Stimulated activated CD8-positive, alpha-beta memory T cell treated with anti-CD3 and anti-CD28 coated beads, Interleukin-15, amount 100 ng/mL, for 48 hours (primary cell): ENCODE data around the gene PHKA1.
"Not testable (repeated sequence)": the region's sequence is repeated elsewhere in the genome, so short reads cannot be mapped to it uniquely, and the experiment has no call there.

Experiments
- DNase-seq, 2 donors: peaks; one replicate each; pipeline ENCODE4 v3.0.0-alpha.2; 2020; ENCODE audit warnings: low read depth in 2 of 2

PHKA1 gene

GRCh38 chrX:72666451-72666850 is 47.7 kb downstream of the PHKA1 start:
- DNase-seq = no peak

GRCh38 chrX:72663737-72664136 is 50.4 kb downstream of the PHKA1 start:
- no peak for DNase-seq

GRCh38 chrX:72662020-72662747 is 51.9 kb downstream of the PHKA1 start:
- DNase-seq = no peak

GRCh38 chrX:72659723-72660122 is 54.4 kb downstream of the PHKA1 start:
- no peak for DNase-seq

GRCh38 chrX:72652082-72652481 is 62.0 kb downstream of the PHKA1 start:
- DNase-seq = no peak

GRCh38 chrX:72644946-72645345 is 69.2 kb downstream of the PHKA1 start:
- no peak for DNase-seq

- no peak for DNase-seq
These were observed 72.5 kb downstream of the PHKA1 start for GRCh38 chrX:72641611-72642010.

GRCh38 chrX:72635930-72636329 is 78.2 kb downstream of the PHKA1 start:
- DNase-seq = no peak

- no peak for DNase-seq
These were observed 79.8 kb downstream of the PHKA1 start for GRCh38 chrX:72634331-72634730.

- no peak for DNase-seq
These were observed 83.9 kb downstream of the PHKA1 start for GRCh38 chrX:72630185-72630584.

GRCh38 chrX:72624194-72624593 is 89.9 kb downstream of the PHKA1 start:
- no peak for DNase-seq

GRCh38 chrX:72621625-72622485 is 92.3 kb downstream of the PHKA1 start:
- no peak for DNase-seq

- DNase-seq = no peak
These were observed 92.9 kb downstream of the PHKA1 start for GRCh38 chrX:72621163-72621562.

- peak; percentile 32 to 45 for DNase-seq
These were observed 93.5 kb downstream of the PHKA1 start for GRCh38 chrX:72620550-72621145.

GRCh38 chrX:72609313-72609712 is 104.8 kb downstream of the PHKA1 start:
- DNase-seq = no peak

- no peak for DNase-seq
These were observed 109.4 kb downstream of the PHKA1 start for GRCh38 chrX:72604705-72605104.

- no peak for DNase-seq
These were observed 110.0 kb downstream of the PHKA1 start for GRCh38 chrX:72604112-72604511.

- DNase-seq = not testable (repeated sequence)
These were observed 123.1 kb downstream of the PHKA1 start for GRCh38 chrX:72591038-72591437.

- no peak for DNase-seq
These were observed 129.9 kb downstream of the PHKA1 start for GRCh38 chrX:72584163-72584562.

- DNase-seq = no peak
These were observed 137.8 kb downstream of the PHKA1 start for GRCh38 chrX:72576141-72576894.

- no peak for DNase-seq
These were observed 141.0 kb downstream of the PHKA1 start for GRCh38 chrX:72573158-72573511.
